LHCN-M2 (cell line): ENCODE results near the gene MINAR1. TPM values are rescaled to one million over a fixed set of nuclear protein-coding genes. Genes with fewer than 3 reads are reported as not detected.
A peak's percentile ranks its signal among the peaks of the same experiment; 100 is the strongest.
"Not testable (repeated sequence)": the region's sequence is repeated elsewhere in the genome, so short reads cannot be mapped to it uniquely, and the experiment has no call there.

Experiments used
- DNase-seq: peaks from one replicate; pipeline ENCODE4 v3.0.0-alpha.2; 2012; ENCODE audit warnings: low read depth
- polyA plus RNA-seq: library from polyadenylated mRNA; unstranded; fragments of >200 nt; gene quantifications from one replicate; pipeline ENCODE4 v1.2.1, GENCODE V29; 2012; ENCODE audit warnings: missing spikeins
- total RNA-seq: library from RNA; depleted of rRNA; stranded (reverse); fragments of >200 nt; gene quantifications from 2 replicates; pipeline ENCODE4 v1.2.3, GENCODE V29; 2014; rRNA removed

The MINAR1 gene
- total RNA-seq = 0.26 and 0.52 TPM in 2 replicates
- polyA plus RNA-seq = 0.26 TPM

- DNase-seq = peak; percentile 35
Measured at GRCh38 chr15:79431636-79432344, at the start of gene MINAR1. TSS of gene MINAR1 (plus strand) at chr15:79432336. CDS start at chr15:79456148, 23,812 bp downstream.

- no peak for DNase-seq
Measured at GRCh38 chr15:79394231-79394630, 37.9 kb upstream of the MINAR1 start.

- DNase-seq = no peak
Measured at GRCh38 chr15:79396850-79397249, 35.3 kb upstream of the MINAR1 start.

GRCh38 chr15:79397269-79397910 lies 34.7 kb upstream of the MINAR1 start:
- DNase-seq = no peak

GRCh38 chr15:79399606-79400005 lies 32.5 kb upstream of the MINAR1 start:
- DNase-seq = peak; percentile 11

- no peak for DNase-seq
Measured at GRCh38 chr15:79400650-79401049, 31.5 kb upstream of the MINAR1 start.

GRCh38 chr15:79401301-79401700 lies 30.8 kb upstream of the MINAR1 start:
- DNase-seq = no peak

- no peak for DNase-seq
Measured at GRCh38 chr15:79402136-79402535, 30.0 kb upstream of the MINAR1 start.

- peak; percentile 7 for DNase-seq
Measured at GRCh38 chr15:79403501-79403900, 28.6 kb upstream of the MINAR1 start.

- no peak for DNase-seq
Measured at GRCh38 chr15:79406210-79406609, 25.9 kb upstream of the MINAR1 start.

GRCh38 chr15:79408041-79408440 lies 24.1 kb upstream of the MINAR1 start:
- DNase-seq = no peak

- DNase-seq = no peak
Measured at GRCh38 chr15:79410237-79410636, 21.9 kb upstream of the MINAR1 start.

- DNase-seq = no peak
Measured at GRCh38 chr15:79412010-79412409, 20.1 kb upstream of the MINAR1 start.

- DNase-seq = no peak
Measured at GRCh38 chr15:79412429-79412828, 19.7 kb upstream of the MINAR1 start.

- no peak for DNase-seq
Measured at GRCh38 chr15:79416876-79417275, 15.3 kb upstream of the MINAR1 start.

GRCh38 chr15:79418693-79419279 lies 13.3 kb upstream of the MINAR1 start:
- no peak for DNase-seq

GRCh38 chr15:79425591-79426295 lies 6.4 kb upstream of the MINAR1 start:
- DNase-seq = no peak

GRCh38 chr15:79426899-79427298 lies 5.2 kb upstream of the MINAR1 start:
- not testable (repeated sequence) for DNase-seq

GRCh38 chr15:79427781-79428598 lies 4.1 kb upstream of the MINAR1 start:
- DNase-seq = no peak

- DNase-seq = peak; percentile 5
Measured at GRCh38 chr15:79430901-79431635, 1.1 kb upstream of the MINAR1 start.
